HepG2 (cell line): Measurements from ENCODE around the gene SRC. TPM values are rescaled to one million over a fixed set of nuclear protein-coding genes. Genes with fewer than 3 reads are reported as not detected.

ENCODE experiments used
- HMGA1 ChIP-seq: sonication (generic); formaldehyde crosslinking; conservative IDR thresholded peaks from 2 replicates; pipeline ENCODE4 v1.4.0; 2020; ENCODE audit warnings: missing genetic modification reagents
- NFIB ChIP-seq: sonication (generic); formaldehyde crosslinking; IDR thresholded peaks from 2 replicates; pipeline ENCODE4 v1.9.0; 2021; ENCODE audit warnings: missing genetic modification reagents, mild to moderate bottlenecking, borderline replicate concordance
- PHF21A ChIP-seq: sonication (generic); formaldehyde crosslinking; IDR thresholded peaks from 2 replicates; pipeline ENCODE4 v1.5.0; 2020; ENCODE audit warnings: mild to moderate bottlenecking, missing genetic modification reagents
- RBAK ChIP-seq: sonication (generic); formaldehyde crosslinking; IDR thresholded peaks from 2 replicates; pipeline ENCODE4 v1.5.1; 2020; ENCODE audit warnings: mild to moderate bottlenecking, missing genetic modification reagents
- SALL2 ChIP-seq: sonication (generic); formaldehyde crosslinking; IDR thresholded peaks from 2 replicates; pipeline ENCODE4 v1.8.1; 2023; ENCODE audit warnings: mild to moderate bottlenecking, missing genetic modification reagents, inconsistent platforms
- SOX5 ChIP-seq: IDR thresholded peaks from 2 replicates; pipeline ENCODE4 v1.6.1; 2016; ENCODE audit warnings: borderline replicate concordance
- TSC22D2 ChIP-seq: sonication (generic); formaldehyde crosslinking; IDR thresholded peaks from 2 replicates; pipeline ENCODE4 v1.5.1; 2020; ENCODE audit warnings: missing genetic modification reagents, mild to moderate bottlenecking, borderline replicate concordance
- ZNF121 ChIP-seq: sonication (generic); formaldehyde crosslinking; IDR thresholded peaks from 2 replicates; pipeline ENCODE4 v1.5.0; 2020; ENCODE audit warnings: mild to moderate bottlenecking, missing genetic modification reagents
- ZNF354B ChIP-seq: sonication (generic); formaldehyde crosslinking; IDR thresholded peaks from 2 replicates; pipeline ENCODE4 v1.8.0; 2022; ENCODE audit warnings: mild to moderate bottlenecking, missing genetic modification reagents
- ZNF550 ChIP-seq: sonication (generic); formaldehyde crosslinking; IDR thresholded peaks from 2 replicates; pipeline ENCODE4 v1.4.0; 2020; ENCODE audit warnings: mild to moderate bottlenecking, missing genetic modification reagents, borderline replicate concordance
- ZNF687 ChIP-seq: sonication (generic); formaldehyde crosslinking; IDR thresholded peaks from 2 replicates; pipeline ENCODE4 v1.5.1; 2020; ENCODE audit warnings: mild to moderate bottlenecking, missing genetic modification reagents, moderate library complexity
- ZSCAN31 ChIP-seq: sonication (generic); formaldehyde crosslinking; IDR thresholded peaks from 2 replicates; pipeline ENCODE4 v1.5.0; 2020; ENCODE audit warnings: low read depth, mild to moderate bottlenecking, missing genetic modification reagents
- polyA plus RNA-seq, 8 experiments: library from polyadenylated mRNA; depleted of rRNA in 3 of 8; stranded (reverse) in 7 of 8; unstranded in 1 of 8; fragments of >200 nt; fragmentation: Illumina TruSeq in 4 of 8; extraction: Trizol in 4 of 8; gene quantifications; 2 replicates each; pipeline versions ENCODE4 v1.2.1 to v1.2.3, GENCODE V29; 2011 to 2016; ENCODE audit warnings: low read depth in 4 of 8, missing spikeins in 1 of 8, mixed read lengths in 1 of 8; ENCODE audit not compliant: insufficient read depth in 1 of 8
- total RNA-seq, 5 experiments: library from RNA; depleted of rRNA; stranded (reverse); fragments of >200 nt; fragmentation: Illumina TruSeq; extraction: Trizol; gene quantifications; 2 replicates each; pipeline ENCODE4 v1.2.3, GENCODE V29; 2016; ENCODE audit warnings: low read depth in 1 of 5
- TF ChIP-seq, protein P1 (sequence below): sonication (generic); formaldehyde crosslinking; IDR thresholded peaks from 2 replicates; pipeline ENCODE4 v1.4.0; 2020; ENCODE audit warnings: missing genetic modification reagents
- TF ChIP-seq, protein P2 (sequence below): sonication (generic); formaldehyde crosslinking; IDR thresholded peaks from 2 replicates; pipeline ENCODE4 v1.4.0; 2020; ENCODE audit warnings: missing genetic modification reagents, borderline replicate concordance
- TF ChIP-seq, protein P3 (sequence below): sonication (generic); formaldehyde crosslinking; IDR thresholded peaks from 2 replicates; pipeline ENCODE4 v1.4.0; 2020; ENCODE audit warnings: missing genetic modification reagents

The SRC gene
- total and polyA plus RNA-seq, 2 of the 13 experiments (the other 11 are each of a cell fraction or from before 2014, with no cell fraction given): 54.7 to 192 TPM

DNA sequence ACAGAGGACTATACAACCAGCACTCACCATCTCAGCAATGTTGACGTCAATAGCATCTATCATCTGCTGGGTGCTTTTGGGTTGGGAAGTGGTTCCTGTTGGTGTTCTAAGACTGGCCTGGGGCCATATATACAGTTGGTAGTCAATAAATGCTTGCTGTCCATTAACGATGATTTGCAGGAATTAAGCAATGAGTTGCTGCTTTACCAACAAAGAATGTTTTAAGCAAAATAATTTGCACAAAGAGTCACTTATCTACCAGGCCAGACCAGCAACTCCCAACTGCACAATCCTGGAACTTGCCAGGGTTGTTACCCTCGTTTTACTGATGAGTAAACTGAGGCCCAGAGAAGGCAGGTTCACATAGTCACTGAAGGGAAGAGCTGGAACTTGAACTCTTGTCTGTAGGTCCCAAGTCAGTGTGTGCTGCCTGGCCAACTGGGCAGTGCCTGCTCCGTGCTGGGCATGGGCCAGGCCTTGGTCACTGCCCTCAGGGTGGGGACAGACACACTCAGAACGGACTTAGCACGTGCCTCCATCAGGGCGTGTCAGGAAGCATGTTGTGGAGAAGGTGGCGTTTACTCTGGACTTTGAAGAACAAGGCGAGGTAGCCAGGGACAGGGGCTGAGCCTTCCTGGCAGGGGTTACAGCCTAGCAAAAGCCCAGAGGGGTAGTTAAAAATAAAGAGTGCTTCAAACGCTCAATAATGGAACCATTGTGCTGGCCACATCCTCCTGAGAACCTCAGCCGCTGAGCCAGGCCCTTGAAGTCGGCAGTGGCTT is 2.5 kb upstream of the SRC start (continued):
- TF ChIP-seq ZNF687 (CRISPR knock-in tag): peak; percentile 78
- TF ChIP-seq ZNF121 (CRISPR knock-in tag): no peak
- TF ChIP-seq, protein P1, sequence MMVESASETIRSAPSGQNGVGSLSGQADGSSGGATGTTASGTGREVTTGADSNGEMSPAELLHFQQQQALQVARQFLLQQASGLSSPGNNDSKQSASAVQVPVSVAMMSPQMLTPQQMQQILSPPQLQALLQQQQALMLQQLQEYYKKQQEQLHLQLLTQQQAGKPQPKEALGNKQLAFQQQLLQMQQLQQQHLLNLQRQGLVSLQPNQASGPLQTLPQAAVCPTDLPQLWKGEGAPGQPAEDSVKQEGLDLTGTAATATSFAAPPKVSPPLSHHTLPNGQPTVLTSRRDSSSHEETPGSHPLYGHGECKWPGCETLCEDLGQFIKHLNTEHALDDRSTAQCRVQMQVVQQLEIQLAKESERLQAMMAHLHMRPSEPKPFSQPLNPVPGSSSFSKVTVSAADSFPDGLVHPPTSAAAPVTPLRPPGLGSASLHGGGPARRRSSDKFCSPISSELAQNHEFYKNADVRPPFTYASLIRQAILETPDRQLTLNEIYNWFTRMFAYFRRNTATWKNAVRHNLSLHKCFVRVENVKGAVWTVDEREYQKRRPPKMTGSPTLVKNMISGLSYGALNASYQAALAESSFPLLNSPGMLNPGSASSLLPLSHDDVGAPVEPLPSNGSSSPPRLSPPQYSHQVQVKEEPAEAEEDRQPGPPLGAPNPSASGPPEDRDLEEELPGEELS: peak; percentile 49; the same call in 1 of the 2 replicates
- peak; percentile 62; the same call in 1 of the 2 replicates for TF ChIP-seq ZSCAN31 (CRISPR knock-in tag)
- TF ChIP-seq SALL2 (CRISPR knock-in tag): no peak
- TF ChIP-seq RBAK: no peak
- TF ChIP-seq PHF21A: peak; percentile 43; the same call in 1 of the 2 replicates
- 0 out of 2 replicates have a peak, but pooled peaks have one; percentile 24 for TF ChIP-seq TSC22D2 (CRISPR knock-in tag)
- TF ChIP-seq SOX5 (CRISPR knock-in tag): no peak; the same call in 1 of the 2 replicates
- TF ChIP-seq, protein P2, sequence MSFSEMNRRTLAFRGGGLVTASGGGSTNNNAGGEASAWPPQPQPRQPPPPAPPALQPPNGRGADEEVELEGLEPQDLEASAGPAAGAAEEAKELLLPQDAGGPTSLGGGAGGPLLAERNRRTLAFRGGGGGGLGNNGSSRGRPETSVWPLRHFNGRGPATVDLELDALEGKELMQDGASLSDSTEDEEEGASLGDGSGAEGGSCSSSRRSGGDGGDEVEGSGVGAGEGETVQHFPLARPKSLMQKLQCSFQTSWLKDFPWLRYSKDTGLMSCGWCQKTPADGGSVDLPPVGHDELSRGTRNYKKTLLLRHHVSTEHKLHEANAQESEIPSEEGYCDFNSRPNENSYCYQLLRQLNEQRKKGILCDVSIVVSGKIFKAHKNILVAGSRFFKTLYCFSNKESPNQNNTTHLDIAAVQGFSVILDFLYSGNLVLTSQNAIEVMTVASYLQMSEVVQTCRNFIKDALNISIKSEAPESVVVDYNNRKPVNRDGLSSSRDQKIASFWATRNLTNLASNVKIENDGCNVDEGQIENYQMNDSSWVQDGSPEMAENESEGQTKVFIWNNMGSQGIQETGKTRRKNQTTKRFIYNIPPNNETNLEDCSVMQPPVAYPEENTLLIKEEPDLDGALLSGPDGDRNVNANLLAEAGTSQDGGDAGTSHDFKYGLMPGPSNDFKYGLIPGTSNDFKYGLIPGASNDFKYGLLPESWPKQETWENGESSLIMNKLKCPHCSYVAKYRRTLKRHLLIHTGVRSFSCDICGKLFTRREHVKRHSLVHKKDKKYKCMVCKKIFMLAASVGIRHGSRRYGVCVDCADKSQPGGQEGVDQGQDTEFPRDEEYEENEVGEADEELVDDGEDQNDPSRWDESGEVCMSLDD (CRISPR knock-in tag): no peak
- 0 out of 2 replicates have a peak, but pooled peaks have one; percentile 67 for TF ChIP-seq ZNF550 (CRISPR knock-in tag)
- TF ChIP-seq, protein P3, sequence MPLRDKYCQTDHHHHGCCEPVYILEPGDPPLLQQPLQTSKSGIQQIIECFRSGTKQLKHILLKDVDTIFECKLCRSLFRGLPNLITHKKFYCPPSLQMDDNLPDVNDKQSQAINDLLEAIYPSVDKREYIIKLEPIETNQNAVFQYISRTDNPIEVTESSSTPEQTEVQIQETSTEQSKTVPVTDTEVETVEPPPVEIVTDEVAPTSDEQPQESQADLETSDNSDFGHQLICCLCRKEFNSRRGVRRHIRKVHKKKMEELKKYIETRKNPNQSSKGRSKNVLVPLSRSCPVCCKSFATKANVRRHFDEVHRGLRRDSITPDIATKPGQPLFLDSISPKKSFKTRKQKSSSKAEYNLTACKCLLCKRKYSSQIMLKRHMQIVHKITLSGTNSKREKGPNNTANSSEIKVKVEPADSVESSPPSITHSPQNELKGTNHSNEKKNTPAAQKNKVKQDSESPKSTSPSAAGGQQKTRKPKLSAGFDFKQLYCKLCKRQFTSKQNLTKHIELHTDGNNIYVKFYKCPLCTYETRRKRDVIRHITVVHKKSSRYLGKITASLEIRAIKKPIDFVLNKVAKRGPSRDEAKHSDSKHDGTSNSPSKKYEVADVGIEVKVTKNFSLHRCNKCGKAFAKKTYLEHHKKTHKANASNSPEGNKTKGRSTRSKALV (CRISPR knock-in tag): no peak
- no peak for TF ChIP-seq HMGA1 (CRISPR knock-in tag)
- TF ChIP-seq NFIB: peak; percentile 34; the same call in 1 of the 2 replicates
- no peak for TF ChIP-seq ZNF354B (CRISPR knock-in tag)
